Adipocyte (in vitro differentiated cells): ENCODE results near the gene SELENOI.

Experiments
- DNase-seq: peaks from one replicate; pipeline ENCODE4 v3.0.0-alpha.2; 2015; ENCODE audit warnings: low read depth
- H3K27me3 ChIP-seq: replicated peaks from 2 replicates; pipeline ENCODE4 v1.7.0; 2013; ENCODE audit warnings: mild to moderate bottlenecking, low read length, moderate library complexity; ENCODE audit not compliant: control insufficient read depth, insufficient read depth
- H3K36me3 ChIP-seq: 2 replicates; pipeline ENCODE4 v1.7.0; 2013; ENCODE audit warnings: low read length, mild to moderate bottlenecking, moderate library complexity; ENCODE audit not compliant: control insufficient read depth, insufficient read depth, severe bottlenecking
- H3K4me1 ChIP-seq: 2 replicates; pipeline ENCODE4 v1.7.0; 2013; ENCODE audit warnings: mild to moderate bottlenecking, low read length, moderate library complexity; ENCODE audit not compliant: control insufficient read depth, insufficient read depth
- H3K4me3 ChIP-seq: 2 replicates; pipeline ENCODE4 v1.7.0; 2013; ENCODE audit warnings: mild to moderate bottlenecking, low read length, moderate library complexity
- H3K9ac ChIP-seq: 2 replicates; pipeline ENCODE4 v1.7.0; 2013; ENCODE audit warnings: mild to moderate bottlenecking, low read length, moderate library complexity
- H3K9me3 ChIP-seq: 2 replicates; pipeline ENCODE4 v1.7.0; 2013; ENCODE audit warnings: mild to moderate bottlenecking, low read length, moderate library complexity; ENCODE audit not compliant: control insufficient read depth

The SELENOI gene

DNA sequence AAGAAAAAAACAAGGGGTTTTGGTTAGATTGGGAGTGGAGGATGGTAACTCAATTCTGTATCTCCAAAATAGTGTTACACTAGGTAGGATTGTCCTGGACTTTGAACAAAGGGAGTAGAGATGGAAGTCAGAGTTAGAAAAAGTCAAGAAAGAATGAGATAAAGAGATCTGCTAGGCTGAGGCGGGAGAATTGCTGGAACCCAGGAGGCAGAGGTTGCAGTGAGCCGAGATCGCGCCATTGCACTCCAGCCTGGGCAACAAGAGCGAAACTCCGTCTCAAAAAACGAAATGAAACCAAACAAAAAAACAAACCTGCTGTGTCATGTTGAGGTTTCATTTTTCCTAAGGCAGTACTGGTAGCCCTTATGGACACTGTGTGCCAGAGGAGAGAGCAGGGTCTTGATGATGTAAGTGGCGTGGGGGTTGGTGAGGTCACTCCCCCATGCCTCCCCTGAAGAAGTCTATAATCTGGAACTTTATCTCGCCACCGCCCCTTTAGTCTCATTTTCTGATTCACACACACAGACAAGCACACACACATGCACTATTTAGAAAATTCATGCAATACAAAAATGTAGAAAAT, 66.2 kb downstream of the SELENOI start:
- DNase-seq: no peak
- Histone ChIP-seq H3K4me1 (no peaks in the 10 kb centered on the region), H3K36me3 (no peaks in the 10 kb centered on the region), H3K27me3 (no peaks in the 10 kb centered on the region), H3K9me3 (no peaks in the 10 kb centered on the region), H3K4me3 (no peak overlapping the region), H3K9ac (no peak overlapping the region)

DNA sequence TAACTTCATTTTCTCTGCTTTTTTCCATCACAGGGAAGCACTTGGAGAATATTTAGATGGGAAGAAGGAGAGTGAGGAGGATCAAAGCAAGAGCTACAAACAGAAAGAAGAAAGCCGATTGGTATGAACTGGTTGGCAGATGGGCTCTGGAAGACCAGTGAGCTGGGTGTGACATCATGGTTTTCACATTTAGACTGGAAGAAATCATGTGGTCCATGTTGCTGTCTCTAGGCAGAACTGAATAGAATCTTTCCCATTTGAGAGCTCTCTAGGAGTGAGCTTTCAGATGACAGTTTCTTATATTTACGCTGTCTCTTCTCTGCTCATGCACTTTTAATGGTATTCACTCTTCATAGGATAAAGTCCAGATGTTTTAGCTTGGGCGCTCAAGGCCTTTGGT, 68.4 kb downstream of the SELENOI start:
- Histone ChIP-seq H3K9me3 (no peaks in the 10 kb centered on the region), H3K27me3 (no peaks in the 10 kb centered on the region), H3K36me3 (no peaks in the 10 kb centered on the region), H3K4me1 (no peaks in the 10 kb centered on the region), H3K9ac (no peak overlapping the region), H3K4me3 (no peak overlapping the region)
- no peak for DNase-seq

DNA sequence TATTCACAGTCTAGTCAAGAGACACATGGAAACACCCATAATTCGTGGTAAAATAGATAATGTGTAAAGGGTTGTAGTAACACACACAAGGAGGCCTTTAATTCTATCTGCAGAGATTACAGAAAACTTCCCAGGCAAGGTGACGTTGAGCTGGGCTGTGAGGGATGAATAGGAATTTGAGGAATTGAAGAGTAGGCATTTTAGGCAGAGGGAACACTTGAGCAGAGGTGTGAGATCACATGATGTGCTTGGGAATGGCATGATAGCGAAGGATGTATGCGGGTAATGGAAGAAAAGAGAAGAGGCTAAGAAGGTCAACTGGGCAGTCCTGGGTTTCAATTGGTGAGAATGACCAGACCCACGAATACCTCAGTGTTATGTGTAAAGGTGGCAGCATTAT, 76.0 kb downstream of the SELENOI start:
- DNase-seq: no peak
- Histone ChIP-seq H3K27me3 (no peaks in the 10 kb centered on the region), H3K9ac (no peak overlapping the region), H3K4me1 (no peaks in the 10 kb centered on the region), H3K36me3 (no peaks in the 10 kb centered on the region), H3K9me3 (no peaks in the 10 kb centered on the region), H3K4me3 (no peak overlapping the region)

DNA sequence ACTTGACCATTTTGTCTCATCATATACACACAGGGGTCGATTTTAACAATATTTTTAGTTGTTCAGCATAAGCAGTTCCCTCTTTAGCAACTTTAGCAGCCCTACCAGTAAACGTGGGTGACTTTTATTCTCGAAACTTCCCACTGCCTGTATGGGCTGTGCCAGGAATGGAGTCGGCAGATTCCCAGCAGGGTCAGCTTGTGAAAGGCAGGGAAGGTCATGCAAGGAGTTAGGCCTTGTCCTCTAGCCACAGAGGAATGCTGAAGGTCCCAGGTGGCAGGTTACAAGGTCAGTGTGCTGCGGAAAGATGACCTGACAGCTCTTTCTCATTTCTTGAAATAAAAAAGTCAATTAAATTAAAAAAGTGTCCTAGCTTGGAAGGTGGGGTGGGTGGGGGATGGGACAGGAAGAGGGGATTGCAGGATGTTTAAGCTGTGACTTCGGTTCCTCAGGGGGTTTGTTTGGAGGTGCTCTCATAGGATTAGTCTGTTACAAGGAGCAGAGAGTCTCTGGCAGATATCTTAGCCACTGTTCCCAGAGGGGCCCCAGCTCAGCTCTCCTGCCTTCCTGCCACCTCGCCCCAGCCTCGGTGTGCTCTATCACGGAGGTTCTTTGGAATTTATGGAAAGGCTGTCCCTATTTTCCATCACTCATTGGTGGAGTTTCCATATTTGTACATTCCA, 77.1 kb downstream of the SELENOI start:
- Histone ChIP-seq H3K36me3 (no peaks in the 10 kb centered on the region), H3K9me3 (no peaks in the 10 kb centered on the region), H3K9ac (no peak overlapping the region), H3K27me3 (no peaks in the 10 kb centered on the region), H3K4me3 (no peak overlapping the region), H3K4me1 (no peaks in the 10 kb centered on the region)
- no peak for DNase-seq

DNA sequence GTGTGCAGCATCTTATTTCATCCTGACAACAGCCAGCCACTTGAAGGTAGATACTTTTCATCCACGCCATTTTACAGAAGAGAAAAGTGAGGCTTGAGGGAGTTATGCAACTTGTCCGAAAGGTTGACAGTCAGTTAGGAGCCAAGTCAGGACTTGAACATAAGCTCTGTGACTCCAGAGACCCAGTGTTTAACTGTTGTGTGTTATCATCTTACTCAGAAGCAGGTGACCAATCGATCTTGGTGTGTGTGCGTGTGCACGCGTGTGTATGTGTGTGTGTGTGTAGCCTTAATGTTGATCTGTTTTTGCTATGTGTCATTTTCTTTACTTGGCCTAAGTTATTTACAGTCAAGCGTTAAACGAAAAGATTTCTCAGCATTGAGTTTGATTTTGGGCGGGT, 77.8 kb downstream of the SELENOI start:
- H3K27me3 ChIP-seq: no peaks in the 10 kb centered on the region
- no peaks in the 10 kb centered on the region for H3K36me3 ChIP-seq

DNA sequence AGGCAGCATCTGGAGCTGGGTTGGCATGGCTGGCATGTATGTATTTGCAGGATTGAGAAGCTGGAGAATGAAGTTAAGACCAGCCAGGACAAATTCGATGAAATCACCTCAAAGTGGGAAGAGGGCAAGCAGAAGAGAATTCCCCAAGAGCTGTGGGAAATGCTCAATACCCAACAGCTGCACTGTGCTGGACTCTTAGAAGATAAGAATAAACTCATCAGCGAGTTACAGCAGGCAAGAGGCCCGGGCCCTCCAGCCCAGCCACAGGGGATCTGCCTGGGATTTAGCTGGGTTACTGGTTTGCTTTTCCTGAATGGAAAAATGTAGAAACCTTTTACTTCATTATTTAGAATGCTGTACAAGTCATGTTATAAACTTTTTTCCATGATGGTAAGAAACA, 78.3 kb downstream of the SELENOI start:
- DNase-seq: no peak

More for the DNA sequence above, 77.8 kb downstream of the SELENOI start:
- DNase-seq: no peak
- Histone ChIP-seq H3K4me3 (no peak overlapping the region), H3K9ac (no peak overlapping the region), H3K4me1 (no peaks in the 10 kb centered on the region), H3K9me3 (no peaks in the 10 kb centered on the region)

DNA sequence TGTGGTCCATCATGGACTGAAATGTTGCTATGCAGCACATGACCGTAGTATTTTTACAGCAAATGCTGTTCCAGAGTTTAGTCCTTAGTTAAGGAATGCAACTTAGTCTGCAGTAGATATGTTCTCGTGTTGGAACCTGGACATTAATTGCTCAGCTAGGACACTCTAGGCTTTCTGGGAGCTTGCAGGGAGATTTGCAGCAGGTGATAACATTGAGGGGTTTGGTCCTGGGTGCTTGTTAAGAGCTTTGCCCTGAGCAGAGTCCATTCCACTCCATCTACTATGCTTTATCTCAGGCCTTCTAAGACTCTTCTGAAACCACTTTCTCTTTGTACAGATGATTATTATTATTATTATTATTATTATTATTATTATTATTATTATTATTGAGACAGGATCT, 82.9 kb downstream of the SELENOI start:
- DNase-seq: no peak
- no peaks in the 10 kb centered on the region for H3K36me3 ChIP-seq
- no peak overlapping the region for H3K4me3 ChIP-seq
- no peaks in the 10 kb centered on the region for H3K9me3 ChIP-seq
- no peak overlapping the region for H3K9ac ChIP-seq
- peaks cover 14% of the 10 kb centered on the region for H3K4me1 ChIP-seq
- H3K27me3 ChIP-seq: no peaks in the 10 kb centered on the region

More for the DNA sequence above, 78.3 kb downstream of the SELENOI start:
- H3K36me3 ChIP-seq: no peaks in the 10 kb centered on the region
- no peak overlapping the region for H3K9ac ChIP-seq
- no peaks in the 10 kb centered on the region for H3K4me1 ChIP-seq
- no peaks in the 10 kb centered on the region for H3K27me3 ChIP-seq
- H3K9me3 ChIP-seq: no peaks in the 10 kb centered on the region
- no peak overlapping the region for H3K4me3 ChIP-seq

DNA sequence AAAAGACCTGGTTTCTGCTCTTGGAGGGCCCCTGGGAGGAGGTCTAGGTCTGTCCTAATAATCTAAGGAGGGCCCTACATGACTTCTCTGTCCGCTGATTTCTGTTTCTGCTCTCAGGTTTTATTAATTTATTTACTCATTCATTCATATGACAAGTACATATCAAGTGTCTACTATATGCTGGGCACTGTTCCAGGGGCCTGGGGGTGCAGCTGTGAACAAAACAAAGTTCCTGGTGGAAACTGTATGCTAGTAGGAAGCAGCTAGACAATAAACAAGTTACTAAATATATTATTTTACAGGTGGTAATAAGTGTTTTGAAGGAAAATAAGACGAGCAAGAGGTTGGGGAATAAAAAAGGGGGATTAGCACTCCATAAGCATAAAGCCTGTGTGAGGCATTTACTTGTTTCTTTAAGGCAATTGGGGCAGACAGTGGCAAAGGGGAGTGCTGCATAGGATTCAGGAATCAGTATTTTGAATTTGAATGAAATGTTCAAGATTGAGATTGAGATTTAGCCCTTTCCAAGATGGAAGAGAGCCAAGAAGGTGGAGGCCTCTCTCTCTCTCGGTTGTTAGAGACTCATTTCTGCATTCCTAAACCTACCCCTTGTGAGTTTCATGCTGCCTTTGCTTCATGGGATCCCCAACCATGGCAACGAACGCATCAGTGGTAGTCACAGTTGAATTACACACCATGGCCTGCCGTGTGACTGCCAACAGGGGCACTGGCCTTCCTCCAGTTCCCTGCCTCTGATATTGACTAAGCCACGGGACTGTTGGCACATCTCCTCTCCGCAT, 84.0 kb downstream of the SELENOI start:
- no peaks in the 10 kb centered on the region for H3K27me3 ChIP-seq
- no peak for DNase-seq
- no peak overlapping the region for H3K4me3 ChIP-seq
- no peaks in the 10 kb centered on the region for H3K36me3 ChIP-seq
- peaks cover 14% of the 10 kb centered on the region for H3K4me1 ChIP-seq
- H3K9me3 ChIP-seq: no peaks in the 10 kb centered on the region
- no peak overlapping the region for H3K9ac ChIP-seq

DNA sequence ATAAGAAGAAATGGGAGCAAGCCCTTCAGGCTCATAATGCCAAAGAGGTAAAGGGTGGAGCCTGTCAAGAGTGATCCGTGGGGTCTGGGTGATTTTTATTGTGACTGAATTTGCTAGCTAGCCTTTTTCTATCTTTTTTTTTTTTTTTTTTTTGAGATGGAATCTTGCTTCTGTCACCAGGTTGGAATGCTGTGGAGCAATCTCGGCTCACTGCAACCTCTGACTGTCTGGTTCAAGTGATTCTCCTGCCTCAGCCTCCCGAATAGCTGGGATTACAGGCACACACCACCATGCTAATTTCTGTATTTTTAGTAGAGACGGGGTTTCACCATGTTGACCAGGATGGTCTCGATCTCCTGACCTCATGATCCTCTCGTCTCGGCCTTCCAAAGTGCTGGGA, 84.9 kb downstream of the SELENOI start:
- Histone ChIP-seq H3K9ac (no peak overlapping the region), H3K4me3 (no peak overlapping the region), H3K4me1 (peaks cover 14% of the 10 kb centered on the region), H3K27me3 (no peaks in the 10 kb centered on the region), H3K9me3 (no peaks in the 10 kb centered on the region), H3K36me3 (no peaks in the 10 kb centered on the region)
- peak; percentile 43 for DNase-seq

DNA sequence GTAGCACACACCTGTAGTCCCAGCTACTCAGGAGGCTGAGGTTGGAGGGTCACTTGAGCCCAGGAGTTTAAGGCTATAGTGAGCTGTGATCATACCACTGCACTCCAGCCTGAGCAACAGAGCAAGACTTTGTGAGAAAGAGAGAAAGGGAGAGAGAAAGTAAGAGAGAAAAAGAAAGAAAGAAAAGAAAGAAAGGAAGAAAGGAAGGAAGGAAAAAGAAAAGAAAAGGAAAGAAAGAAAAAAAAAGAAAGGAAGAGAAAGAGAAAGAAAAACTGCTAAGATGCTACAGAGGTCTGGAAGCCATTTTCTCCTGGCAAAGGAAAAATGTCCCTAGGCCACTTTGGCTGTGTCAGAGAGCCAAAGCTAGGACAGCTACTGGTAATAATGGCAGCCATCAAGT, 86.4 kb downstream of the SELENOI start:
- no peaks in the 10 kb centered on the region for H3K27me3 ChIP-seq
- no peak overlapping the region for H3K9ac ChIP-seq
- DNase-seq: no peak
- H3K4me3 ChIP-seq: no peak overlapping the region
- H3K9me3 ChIP-seq: no peaks in the 10 kb centered on the region
- no peaks in the 10 kb centered on the region for H3K36me3 ChIP-seq
- H3K4me1 ChIP-seq: peaks cover 14% of the 10 kb centered on the region

DNA sequence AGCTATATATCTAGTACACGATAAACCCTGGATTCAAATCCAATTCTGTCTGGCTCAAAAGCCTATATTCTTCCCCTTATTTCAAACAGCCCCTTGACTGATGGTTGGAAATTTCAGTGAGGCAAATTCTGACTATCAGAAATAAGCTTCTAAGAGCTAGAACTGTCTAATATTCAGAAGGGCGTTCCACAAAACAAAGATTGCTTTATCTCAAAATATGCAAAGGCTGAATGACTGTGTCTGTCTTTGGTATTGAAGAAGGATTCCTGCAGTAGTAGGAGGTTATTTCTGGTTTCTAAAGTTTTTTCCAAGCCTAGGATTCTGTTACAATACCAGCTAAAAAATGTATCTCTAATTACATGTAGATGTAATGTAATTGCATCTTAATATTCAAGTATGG, 86.9 kb downstream of the SELENOI start:
- Histone ChIP-seq H3K4me3 (no peak overlapping the region), H3K36me3 (no peaks in the 10 kb centered on the region), H3K9ac (no peak overlapping the region), H3K4me1 (peaks cover 14% of the 10 kb centered on the region), H3K9me3 (no peaks in the 10 kb centered on the region), H3K27me3 (no peaks in the 10 kb centered on the region)
- peak; percentile 9 for DNase-seq
